GM18511 (cell line): ENCODE measurements around the gene MMP8.

Experiments
- ATAC-seq: cut with Tn5 transposase; IDR thresholded peaks from one replicate; pipeline ENCODE4 v1.9.1; 2021; ENCODE audit warnings: mild to moderate bottlenecking, moderate library complexity; ENCODE audit not compliant: unreplicated experiment

Gene MMP8

GRCh38 chr11:102722821-102723220 lies 1.9 kb downstream of the MMP8 start:
- no peak for ATAC-seq

DNA sequence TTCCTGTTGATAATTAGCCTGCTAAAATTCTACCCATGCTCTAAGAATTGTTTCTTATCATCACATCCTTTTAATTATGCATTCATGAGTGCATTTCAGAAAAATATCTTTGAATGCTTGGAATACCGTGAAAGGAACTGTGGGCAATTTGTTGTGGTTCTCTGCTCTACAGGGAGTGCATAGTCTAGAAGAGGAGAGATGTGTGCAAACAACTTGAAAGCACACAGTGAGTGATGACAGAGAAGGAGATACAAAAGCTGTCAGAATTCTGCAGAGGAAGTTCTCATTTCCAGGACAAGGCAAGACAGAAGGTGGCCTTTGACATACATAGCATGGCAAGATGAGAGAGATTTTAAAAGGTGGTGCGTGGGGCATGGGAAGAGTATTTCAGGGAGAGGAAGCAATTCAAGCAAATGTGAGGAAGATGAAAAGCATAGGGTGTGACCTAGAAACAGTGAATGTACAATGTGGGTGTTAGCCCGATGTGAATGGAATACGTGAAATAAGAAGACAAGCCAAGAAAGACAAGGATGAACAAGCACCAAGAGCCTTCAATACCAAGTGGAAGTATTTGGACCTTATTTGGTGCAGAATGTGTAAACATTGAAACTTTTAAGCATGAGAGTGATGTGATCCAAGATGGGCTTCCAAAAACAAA lies 5.0 kb downstream of the MMP8 start:
- no peak for ATAC-seq

- no peak for ATAC-seq
Observed at GRCh38 chr11:102717280-102717679, 7.5 kb downstream of the MMP8 start.

- ATAC-seq, result peak; percentile 85
Observed at GRCh38 chr11:102716527-102716926, 8.2 kb downstream of the MMP8 start.

GRCh38 chr11:102712137-102712536 lies 12.6 kb downstream of the MMP8 start:
- ATAC-seq, result no peak

DNA sequence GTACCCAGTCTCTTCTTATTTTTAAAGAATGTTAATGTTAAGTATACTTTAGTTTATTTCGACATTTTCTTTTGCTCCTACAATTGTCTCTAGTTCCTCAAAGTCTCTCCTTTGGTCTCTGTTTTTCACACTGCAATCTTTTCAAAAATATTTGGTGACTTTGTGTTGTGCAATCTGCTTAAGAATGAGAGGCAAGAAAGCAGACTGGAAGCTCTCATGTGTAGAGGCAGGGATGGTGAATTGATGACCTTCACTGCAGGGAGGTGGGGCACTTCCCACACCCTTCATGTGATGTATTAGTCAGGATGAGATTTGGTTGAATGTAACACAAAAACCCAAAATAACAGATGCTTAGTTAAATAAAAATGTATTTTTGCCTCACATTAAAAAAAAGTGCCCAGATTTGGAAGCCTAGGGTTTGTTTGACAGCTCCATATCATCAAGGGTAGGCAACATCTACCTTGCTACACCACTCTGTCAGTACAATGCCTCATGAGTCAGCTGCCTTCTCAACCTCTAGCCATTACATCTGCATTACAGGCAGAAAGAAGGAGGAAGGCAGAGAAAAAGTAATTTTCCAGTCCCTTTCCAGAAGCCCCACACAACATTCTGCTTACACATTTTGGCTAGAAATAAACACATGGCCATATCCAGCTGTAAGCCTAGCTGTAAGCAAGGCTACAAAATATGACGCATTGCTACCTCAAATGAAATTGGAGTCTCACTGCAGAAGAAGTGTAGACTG lies 15.4 kb downstream of the MMP8 start:
- ATAC-seq, result no peak

- no peak for ATAC-seq
Observed at GRCh38 chr11:102708654-102709053, 16.1 kb downstream of the MMP8 start.

DNA sequence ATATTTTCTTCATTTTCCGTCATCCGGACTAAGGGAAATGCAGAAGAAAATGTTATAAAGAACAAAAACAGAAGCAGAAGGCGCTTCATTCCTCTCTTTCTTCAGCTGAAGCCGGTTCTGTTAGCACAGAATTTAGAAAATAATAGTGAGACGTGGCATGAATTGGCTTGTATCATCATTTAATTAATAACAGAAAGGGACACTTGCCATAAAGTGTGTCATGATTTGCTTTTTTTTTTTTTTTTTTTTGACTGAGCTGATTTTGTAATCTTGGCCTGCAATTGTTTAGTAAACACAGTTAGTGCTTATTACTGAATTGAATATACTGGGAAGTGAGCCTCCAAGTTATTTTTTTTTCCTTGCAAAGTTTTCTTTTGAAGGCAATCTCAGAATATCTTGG lies 19.1 kb downstream of the MMP8 start, which contains the start of gene MMP27:
TSS of gene MMP27 (minus strand) at position 144 of the 400 bp plus-strand sequence. CDS start at position 89, 55 bp downstream.
- no peak for ATAC-seq

DNA sequence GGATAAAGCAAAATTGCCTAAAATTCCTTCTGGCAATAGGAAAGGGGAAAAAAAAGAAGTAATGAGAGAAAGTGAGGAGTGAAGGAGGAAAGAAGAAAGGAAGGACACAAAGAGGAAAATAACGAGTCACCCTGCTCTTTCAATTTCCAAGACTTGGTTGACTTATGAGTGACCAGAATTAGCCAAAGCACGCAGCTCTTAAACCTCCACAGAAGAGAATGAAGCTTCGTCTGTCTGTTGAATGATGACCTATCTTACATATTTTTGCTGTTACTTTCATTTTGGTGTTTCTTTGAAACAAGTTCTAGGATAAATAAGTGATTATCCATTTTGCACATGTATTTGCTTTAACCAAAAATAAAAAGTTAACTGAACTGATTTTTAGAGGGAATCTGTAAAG lies 19.9 kb downstream of the MMP8 start:
- ATAC-seq, result no peak

DNA sequence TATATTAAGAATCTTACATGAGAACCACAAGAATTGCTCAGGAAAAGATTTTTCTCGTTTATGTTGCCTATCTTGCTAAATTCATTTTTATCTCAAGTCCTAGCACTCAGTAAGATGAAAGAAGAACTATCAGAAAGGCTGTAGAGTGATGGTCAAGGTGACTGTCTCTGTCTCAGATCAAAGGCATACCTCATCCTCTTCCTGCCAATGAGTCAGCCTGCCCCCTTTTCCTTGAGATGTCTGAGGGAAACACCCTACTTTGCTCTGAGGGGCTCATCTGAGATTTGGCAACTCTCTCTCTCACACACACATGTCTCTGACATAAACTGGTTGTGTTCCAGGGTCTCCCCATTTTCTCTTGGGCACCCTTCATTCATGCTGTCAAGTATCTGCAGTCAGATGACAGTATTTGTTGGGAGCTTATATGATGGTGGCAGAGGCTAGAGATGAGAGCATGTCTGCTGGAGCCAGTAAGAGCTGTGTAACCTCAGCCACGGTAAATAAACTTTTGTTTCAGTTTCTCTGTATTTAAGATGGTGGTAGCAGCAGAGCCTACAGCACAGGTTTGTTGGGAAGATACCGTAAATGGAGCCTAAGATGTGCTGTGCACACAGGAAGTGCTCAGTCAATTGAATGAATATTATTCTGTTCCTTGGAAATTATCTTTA lies 20.8 kb downstream of the MMP8 start:
- ATAC-seq, result no peak

GRCh38 chr11:102695201-102695600 lies 29.6 kb downstream of the MMP8 start:
- no peak for ATAC-seq

- ATAC-seq, result no peak
Observed at GRCh38 chr11:102685754-102686153, 39.0 kb downstream of the MMP8 start.

GRCh38 chr11:102685338-102685737 lies 39.4 kb downstream of the MMP8 start:
- ATAC-seq, result no peak

DNA sequence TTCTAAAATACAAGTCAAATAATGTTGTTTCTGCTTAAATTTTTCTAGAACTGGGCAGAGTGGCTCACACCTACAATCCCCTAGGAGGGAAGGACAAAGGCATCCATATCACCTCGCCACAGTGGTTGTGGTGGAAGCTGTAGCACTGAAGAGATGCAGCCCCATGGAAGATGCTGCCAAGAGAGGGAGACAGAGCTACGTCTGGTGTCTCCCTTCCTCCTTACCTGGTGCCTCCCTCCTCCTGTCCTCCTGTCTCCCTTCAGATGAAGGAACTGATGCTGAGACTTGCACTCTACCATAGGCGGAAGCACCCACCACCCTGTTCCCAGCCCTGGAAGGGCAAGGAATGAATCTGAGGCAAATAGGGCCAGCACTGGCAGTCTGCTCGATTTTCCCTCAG lies 41.5 kb downstream of the MMP8 start:
- no peak for ATAC-seq

DNA sequence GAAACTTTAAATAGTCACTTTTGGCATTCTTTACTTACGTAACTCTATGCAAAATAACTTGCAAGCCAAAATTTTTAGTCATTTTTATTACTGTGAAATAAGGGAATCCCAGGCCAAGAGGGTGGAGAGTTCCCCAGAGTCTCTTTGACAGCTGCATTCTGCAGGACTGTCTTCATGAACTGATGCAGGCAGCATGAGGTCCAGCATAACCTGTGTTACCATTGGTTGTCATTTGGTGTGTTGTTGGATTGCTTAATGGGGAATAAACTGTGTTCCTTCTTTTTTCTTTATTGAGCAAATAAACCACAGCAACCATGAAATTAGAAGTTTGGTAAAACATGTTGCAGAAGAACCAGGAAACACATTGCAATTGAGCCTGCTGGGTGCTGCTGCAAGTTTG lies 43.8 kb downstream of the MMP8 start:
- no peak for ATAC-seq

- ATAC-seq, result no peak
Observed at GRCh38 chr11:102678022-102678421, 46.7 kb downstream of the MMP8 start.

DNA sequence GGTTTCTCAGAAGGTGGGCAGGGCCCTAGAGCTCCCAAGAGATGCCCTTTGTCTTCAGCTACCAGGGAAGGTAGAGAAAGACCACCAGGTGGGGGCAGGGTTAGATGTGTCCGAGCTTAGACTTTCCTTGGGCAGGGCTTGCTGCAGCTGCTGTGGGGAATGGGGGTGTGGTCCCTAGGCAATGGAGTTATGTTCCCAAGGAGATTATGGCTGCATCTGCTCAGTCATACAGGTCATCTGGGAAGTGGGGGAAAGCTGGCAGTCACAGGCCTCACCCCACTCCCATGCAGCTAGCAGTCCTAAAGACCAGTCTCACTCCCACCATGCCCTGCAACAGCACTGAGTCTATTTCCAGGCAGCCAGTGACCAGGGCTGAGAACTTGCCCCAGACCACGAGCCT lies 48.7 kb downstream of the MMP8 start:
- ATAC-seq, result no peak

- ATAC-seq, result peak; percentile 82
Observed at GRCh38 chr11:102669664-102670063, 55.1 kb downstream of the MMP8 start.

GRCh38 chr11:102666331-102666957 lies 58.3 kb downstream of the MMP8 start:
- no peak for ATAC-seq

DNA sequence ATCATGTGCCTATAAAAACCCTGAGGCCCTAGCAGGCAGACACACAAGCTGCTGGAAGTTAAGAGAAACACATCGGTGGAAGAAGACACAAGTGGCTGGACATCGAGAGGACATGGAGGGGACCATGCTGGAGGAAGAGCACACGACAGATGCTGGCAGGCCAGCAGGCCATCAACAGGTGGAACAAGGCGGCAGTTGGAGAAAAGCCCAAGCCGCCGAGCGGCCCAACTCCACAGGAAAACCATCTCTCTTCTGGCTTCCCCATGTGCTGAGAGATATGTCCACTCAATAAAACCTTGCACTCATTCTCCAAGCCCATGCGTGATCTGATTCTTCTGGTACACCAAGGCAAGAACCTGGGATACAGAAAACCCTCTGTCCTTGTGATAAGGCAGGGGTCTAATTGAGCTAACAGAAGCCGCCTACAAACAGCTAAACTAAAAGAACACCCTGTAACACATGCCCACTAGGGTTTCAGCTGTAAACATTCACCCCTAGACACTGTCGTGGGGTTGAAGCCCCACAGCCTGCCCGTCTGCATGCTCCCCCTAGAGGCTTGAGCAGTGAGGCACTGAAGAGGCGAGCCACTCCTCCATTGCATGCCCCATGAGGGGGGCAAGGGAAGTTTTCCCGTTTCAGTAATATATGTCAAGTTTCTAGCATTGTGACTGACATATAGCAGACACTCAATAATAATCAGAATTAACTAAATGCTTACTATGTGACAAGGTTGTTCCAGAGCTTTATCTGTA lies 60.6 kb downstream of the MMP8 start:
- ATAC-seq, result peak; percentile 65

DNA sequence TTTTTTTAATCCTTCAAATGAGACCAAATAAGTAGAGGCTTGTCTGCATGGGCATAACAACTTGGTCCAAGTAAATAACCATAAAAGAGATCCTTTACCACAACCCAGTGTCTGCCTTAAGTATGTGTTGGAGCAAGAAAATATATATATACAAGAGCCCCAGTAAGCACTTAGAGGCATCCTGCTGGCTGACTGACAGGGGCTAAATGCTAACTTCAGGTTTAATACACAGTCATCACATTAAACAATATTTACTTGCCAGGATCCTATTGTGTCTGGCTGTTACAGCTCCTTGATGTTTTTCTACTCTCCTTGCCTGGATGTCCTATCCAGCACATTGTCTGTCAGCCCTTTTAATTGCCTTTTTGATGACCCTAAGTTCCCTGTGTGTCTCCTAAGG lies 62.1 kb downstream of the MMP8 start:
- no peak for ATAC-seq
